NB4 (cell line): ENCODE data around the gene ZC3H12D.

Experiments used
- DNase-seq: peaks from one replicate; pipeline ENCODE4 v3.0.0; 2010; ENCODE audit warnings: low read depth
- H3K4me3 ChIP-seq: one replicate; pipeline ENCODE4 v1.5.1; 2011; ENCODE audit warnings: mild to moderate bottlenecking, low read depth, low read length, moderate library complexity
- CTCF ChIP-seq: IDR thresholded peaks from one replicate; pipeline ENCODE4 v1.5.1; 2012; ENCODE audit warnings: low read depth, low read length
- MYC ChIP-seq: IDR thresholded peaks from 2 replicates; pipeline ENCODE4 v1.6.1; 2011; ENCODE audit warnings: low read depth, low read length
- POLR2A ChIP-seq: IDR thresholded peaks from 2 replicates; pipeline ENCODE4 v1.6.1; 2011; ENCODE audit warnings: mild to moderate bottlenecking; ENCODE audit not compliant: insufficient read length; ENCODE audit errors: extremely low read depth
- TF ChIP-seq, protein P1 (sequence below): IDR thresholded peaks from 2 replicates; pipeline ENCODE4 v1.6.1; 2011; ENCODE audit warnings: low read depth, low read length

Gene ZC3H12D

DNA sequence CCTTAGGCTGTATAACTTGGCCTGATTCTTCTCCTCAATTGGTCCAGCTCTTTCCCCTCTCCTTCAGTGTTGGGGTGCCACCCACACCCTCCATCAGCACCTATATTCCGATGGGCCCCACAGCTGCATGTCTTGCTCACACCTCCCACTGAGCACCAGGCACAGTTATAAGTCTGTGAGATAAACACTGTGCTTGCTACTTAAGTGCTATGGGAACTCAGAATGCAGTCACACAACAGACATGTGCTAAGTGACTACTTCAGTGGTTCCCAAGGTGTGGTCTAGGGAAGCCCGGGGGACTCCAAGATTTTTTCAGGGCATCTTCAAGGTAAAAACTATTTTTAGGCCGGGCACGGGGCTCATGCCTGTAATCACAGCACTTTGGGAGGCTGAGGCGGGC lies 7.3 kb downstream of the ZC3H12D start:
- no peak for DNase-seq
- TF ChIP-seq MYC = no peak
- TF ChIP-seq, protein P1, sequence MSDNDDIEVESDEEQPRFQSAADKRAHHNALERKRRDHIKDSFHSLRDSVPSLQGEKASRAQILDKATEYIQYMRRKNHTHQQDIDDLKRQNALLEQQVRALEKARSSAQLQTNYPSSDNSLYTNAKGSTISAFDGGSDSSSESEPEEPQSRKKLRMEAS = no peak
- no peak for TF ChIP-seq POLR2A
- TF ChIP-seq CTCF = no peak
- H3K4me3 ChIP-seq = no peak overlapping the region

DNA sequence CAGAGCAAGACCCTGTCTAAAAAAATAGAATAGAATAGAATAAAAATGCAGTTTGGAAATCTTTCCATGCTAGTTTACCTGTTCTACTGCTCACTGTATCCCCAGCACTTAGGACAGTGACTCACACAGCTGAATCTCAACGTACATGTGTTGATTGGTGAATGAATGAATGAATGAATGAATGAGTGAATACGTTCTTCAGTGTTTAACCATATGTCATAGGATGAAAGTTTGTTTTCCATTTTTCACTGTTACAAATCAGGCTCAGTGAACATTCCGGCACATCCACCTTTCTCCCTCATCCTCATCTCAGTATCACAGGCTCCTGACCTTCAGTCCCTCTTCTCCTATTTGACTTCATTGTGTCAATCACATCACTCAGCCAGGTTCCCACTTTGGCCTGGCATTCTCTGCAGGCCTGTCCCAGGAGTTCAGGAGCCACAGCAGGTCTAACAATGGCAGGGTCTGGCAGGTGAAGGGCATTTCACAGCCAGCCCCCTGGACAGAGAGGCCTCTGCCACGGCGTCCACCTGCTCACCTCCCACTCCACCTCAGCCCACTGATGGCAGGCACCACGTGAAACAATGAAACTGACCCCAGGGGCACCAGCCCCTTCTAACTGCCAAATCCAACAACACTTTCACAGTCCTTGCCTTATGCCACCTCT lies 7.9 kb downstream of the ZC3H12D start:
- DNase-seq = no peak
- H3K4me3 ChIP-seq = no peak overlapping the region
- no peak for TF ChIP-seq MYC
- TF ChIP-seq POLR2A = no peak
- TF ChIP-seq, protein P1 = no peak
- TF ChIP-seq CTCF = no peak

DNA sequence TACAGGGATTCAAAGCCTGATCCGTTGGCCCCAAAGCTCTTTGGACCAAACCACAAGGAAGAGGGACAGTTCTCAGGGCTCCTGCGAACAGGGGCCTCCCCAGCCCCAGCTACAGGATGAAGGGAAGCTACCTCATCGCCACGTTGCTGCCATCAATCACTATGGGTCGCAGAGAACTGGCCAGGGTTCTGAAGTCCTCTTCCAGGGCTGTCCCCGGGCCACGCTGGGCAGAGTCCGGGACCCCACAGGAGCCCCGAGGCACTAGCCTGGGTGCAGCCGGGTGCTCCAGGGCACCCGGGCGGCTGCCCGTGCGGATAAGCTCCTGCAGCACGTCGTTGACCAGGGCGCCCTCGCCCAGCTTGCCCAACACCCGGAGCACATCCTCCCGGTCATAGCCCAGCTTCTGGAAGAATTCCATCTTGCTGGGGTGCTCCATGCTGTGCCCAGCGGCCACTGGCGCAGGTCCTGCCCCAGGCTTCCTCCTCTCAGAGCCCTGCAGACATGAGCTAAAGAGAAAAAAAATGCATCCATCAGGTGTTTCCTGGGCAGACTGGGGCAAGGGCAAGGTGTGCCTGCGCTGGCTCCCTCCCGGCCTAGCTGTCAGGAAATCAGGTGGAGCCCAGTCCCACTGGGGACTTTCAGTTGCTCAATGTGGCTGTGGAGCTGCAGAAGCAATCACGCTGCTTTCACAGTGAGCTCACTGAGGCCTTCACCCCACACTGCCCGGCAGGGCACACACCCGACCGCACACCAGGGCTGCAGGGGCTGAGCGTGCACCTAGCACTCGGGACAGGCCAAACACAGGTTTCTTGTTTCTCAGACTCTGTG lies 10.5 kb downstream of the ZC3H12D start:
- no peak overlapping the region for H3K4me3 ChIP-seq
- DNase-seq = no peak
- TF ChIP-seq CTCF (no peak), POLR2A (no peak), MYC (no peak)
- TF ChIP-seq, protein P1 = no peak

GRCh38 chr6:149473080-149474052 lies 11.4 kb downstream of the ZC3H12D start:
- peak; percentile 73 for DNase-seq
- H3K4me3 ChIP-seq = no peak overlapping the region
- TF ChIP-seq, protein P1 = no peak
- TF ChIP-seq MYC (no peak), POLR2A (no peak), CTCF (no peak)

GRCh38 chr6:149472241-149472640 lies 12.6 kb downstream of the ZC3H12D start:
- DNase-seq = no peak
- TF ChIP-seq, protein P1 = no peak
- TF ChIP-seq POLR2A (no peak), CTCF (no peak), MYC (no peak)
- no peak overlapping the region for H3K4me3 ChIP-seq
